ENCODE results near the gene TNFAIP1. TPM values are rescaled to one million over a fixed set of nuclear protein-coding genes. Genes with fewer than 3 reads are reported as not detected.

The TNFAIP1 gene
- total RNA-seq, 6 experiments from 2014 or later: 73.8 to 89.7 (median 85.2) TPM

- H3K4me3 Mint-ChIP-seq: no peak overlapping the region
- H3K27me3 Mint-ChIP-seq (ENCODE audit: insufficient read depth): no peaks in the 10 kb centered on the region; the same call in 1 of the 2 replicates
These were observed 50.8 kb downstream of the TNFAIP1 start for GRCh38 chr17:28386391-28386790.

GRCh38 chr17:28388106-28388505 is 52.5 kb downstream of the TNFAIP1 start:
- peaks cover 25% of the 10 kb centered on the region for H3K36me3 Mint-ChIP-seq (ENCODE audit: low read depth)
- H3K4me3 Mint-ChIP-seq: no peak overlapping the region
- no peaks in the 10 kb centered on the region for H3K4me1 Mint-ChIP-seq (ENCODE audit: low read depth)
- no peak overlapping the region for H3K27ac Mint-ChIP-seq
- DNase-seq: no peak
- H3K27me3 Mint-ChIP-seq (ENCODE audit: insufficient read depth): no peaks in the 10 kb centered on the region; the same call in 1 of the 2 replicates
- H3K9me3 Mint-ChIP-seq: no peaks in the 10 kb centered on the region
- no peak for TF ChIP-seq CTCF (IDR thresholded peaks at IDR 0.05)

More at GRCh38 chr17:28386391-28386790, 50.8 kb downstream of the TNFAIP1 start:
- Mint-ChIP-seq H3K4me1 (ENCODE audit: low read depth) (no peaks in the 10 kb centered on the region), H3K27ac (no peak overlapping the region), H3K9me3 (no peaks in the 10 kb centered on the region), H3K36me3 (ENCODE audit: low read depth) (peaks cover 24% of the 10 kb centered on the region)
- no peak for TF ChIP-seq CTCF (IDR thresholded peaks at IDR 0.05)
- no peak for DNase-seq

GRCh38 chr17:28390141-28390540 is 54.6 kb downstream of the TNFAIP1 start:
- Mint-ChIP-seq H3K4me1 (ENCODE audit: low read depth) (peaks cover 17% of the 10 kb centered on the region), H3K27me3 (ENCODE audit: insufficient read depth) (no peaks in the 10 kb centered on the region; the same call in 1 of the 2 replicates), H3K9me3 (no peaks in the 10 kb centered on the region), H3K4me3 (no peak overlapping the region), H3K36me3 (ENCODE audit: low read depth) (peaks cover 20% of the 10 kb centered on the region), H3K27ac (no peak overlapping the region)
- no peak for TF ChIP-seq CTCF (IDR thresholded peaks at IDR 0.05)
- no peak for DNase-seq

GRCh38 chr17:28390563-28390962 is 55.0 kb downstream of the TNFAIP1 start:
- no peaks in the 10 kb centered on the region for H3K9me3 Mint-ChIP-seq
- H3K4me1 Mint-ChIP-seq (ENCODE audit: low read depth): peaks cover 21% of the 10 kb centered on the region
- no peak for TF ChIP-seq CTCF (IDR thresholded peaks at IDR 0.05)
- no peaks in the 10 kb centered on the region; the same call in 1 of the 2 replicates for H3K27me3 Mint-ChIP-seq (ENCODE audit: insufficient read depth)
- DNase-seq: no peak
- peaks cover 20% of the 10 kb centered on the region for H3K36me3 Mint-ChIP-seq (ENCODE audit: low read depth)
- no peak overlapping the region for H3K27ac Mint-ChIP-seq
- H3K4me3 Mint-ChIP-seq: no peak overlapping the region

- Mint-ChIP-seq H3K9me3 (no peaks in the 10 kb centered on the region), H3K27ac (no peak overlapping the region; the same call in 1 of the 2 replicates), H3K4me3 (no peak overlapping the region), H3K36me3 (ENCODE audit: low read depth) (peaks cover 20% of the 10 kb centered on the region), H3K27me3 (ENCODE audit: insufficient read depth) (no peaks in the 10 kb centered on the region; the same call in 1 of the 2 replicates), H3K4me1 (ENCODE audit: low read depth) (peaks cover 22% of the 10 kb centered on the region)
- DNase-seq: no peak
- no peak for TF ChIP-seq CTCF (IDR thresholded peaks at IDR 0.05)
These were observed 55.4 kb downstream of the TNFAIP1 start for GRCh38 chr17:28390984-28391383.

- H3K36me3 Mint-ChIP-seq (ENCODE audit: low read depth): peaks cover 20% of the 10 kb centered on the region
- no peak overlapping the region for H3K4me3 Mint-ChIP-seq
- no peak for DNase-seq
- TF ChIP-seq CTCF (IDR thresholded peaks at IDR 0.05): no peak
- no peaks in the 10 kb centered on the region for H3K9me3 Mint-ChIP-seq
- no peak overlapping the region; the same call in 1 of the 2 replicates for H3K27ac Mint-ChIP-seq
- H3K27me3 Mint-ChIP-seq (ENCODE audit: insufficient read depth): no peaks in the 10 kb centered on the region; the same call in 1 of the 2 replicates
- peaks cover 22% of the 10 kb centered on the region for H3K4me1 Mint-ChIP-seq (ENCODE audit: low read depth)
These were observed 55.8 kb downstream of the TNFAIP1 start for GRCh38 chr17:28391401-28391800.
